ENCODE measurements around the gene STK32A.

STK32A gene

GRCh38 chr5:147427521-147428401, 192.9 kb downstream of the STK32A start:
- DNase-seq, result no peak

GRCh38 chr5:147430628-147431027, 195.8 kb downstream of the STK32A start:
- DNase-seq, result no peak

GRCh38 chr5:147431586-147431985, 196.8 kb downstream of the STK32A start:
- no peak for DNase-seq

GRCh38 chr5:147432323-147432722, 197.5 kb downstream of the STK32A start:
- DNase-seq, result no peak

- DNase-seq, result no peak
Observed at GRCh38 chr5:147434049-147434448, 199.2 kb downstream of the STK32A start.

- no peak for DNase-seq
Observed at GRCh38 chr5:147436596-147436995, 201.8 kb downstream of the STK32A start.

DNA sequence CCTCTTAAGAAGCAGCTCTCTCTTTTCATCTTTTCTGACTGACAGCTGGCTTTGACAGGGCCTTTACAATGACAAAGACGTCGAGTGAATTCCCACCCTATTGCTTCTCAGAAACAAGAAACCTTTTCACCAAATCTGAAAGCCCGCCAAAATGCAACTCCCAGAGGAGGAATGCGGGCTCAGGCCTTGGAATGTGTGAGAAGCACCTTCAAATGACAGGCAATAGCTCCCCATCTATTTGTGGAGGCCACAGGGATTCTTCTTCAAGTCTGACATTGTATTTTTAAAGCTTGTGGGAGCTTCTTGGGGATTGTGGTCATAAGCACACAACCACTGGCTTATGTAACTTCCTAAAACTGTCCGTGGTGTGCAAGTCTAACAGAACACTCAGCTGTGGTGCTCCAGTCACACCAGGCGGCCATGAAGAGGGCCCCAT, 202.4 kb downstream of the STK32A start:
- no peak for DNase-seq
